Neural progenitor cell (in vitro differentiated cells): ENCODE results near the gene KLHL11. TPM values are rescaled to one million over a fixed set of nuclear protein-coding genes. Genes with fewer than 3 reads are reported as not detected.
A peak's percentile ranks its signal among the peaks of the same experiment; 100 is the strongest.
"Not testable (repeated sequence)": the region's sequence is repeated elsewhere in the genome, so short reads cannot be mapped to it uniquely, and the experiment has no call there.

Source experiments
- DNase-seq: peaks from one replicate; pipeline ENCODE4 v3.0.0-alpha.2; 2016; ENCODE audit warnings: low spot score
- H2AFZ ChIP-seq: fragments of 200-600 bp; sonication (generic); replicated peaks from 2 replicates; pipeline ENCODE4 v1.6.1; 2016; ENCODE audit warnings: antibody characterized with exemption
- H3F3A ChIP-seq: fragments of 200-600 bp; sonication (generic); 2 replicates; pipeline ENCODE4 v1.6.1; 2016; ENCODE audit warnings: antibody characterized with exemption, low read depth
- H3K27ac ChIP-seq: fragments of 200-600 bp; sonication (generic); 2 replicates; pipeline ENCODE4 v1.5.1; 2016; ENCODE audit warnings: mild to moderate bottlenecking
- H3K27me3 ChIP-seq: fragments of 200-600 bp; sonication (generic); 2 replicates; pipeline ENCODE4 v1.6.1; 2016; ENCODE audit warnings: mild to moderate bottlenecking, moderate library complexity
- H3K36me3 ChIP-seq: fragments of 200-600 bp; sonication (generic); 2 replicates; pipeline ENCODE4 v1.5.1; 2016
- H3K4me1 ChIP-seq: fragments of 200-600 bp; sonication (generic); 2 replicates; pipeline ENCODE4 v1.6.1; 2016; ENCODE audit warnings: mixed run types
- H3K4me2 ChIP-seq: fragments of 200-600 bp; sonication (generic); 2 replicates; pipeline ENCODE4 v1.6.1; 2016
- H3K4me3 ChIP-seq: fragments of 200-600 bp; sonication (generic); 2 replicates; pipeline ENCODE4 v1.5.1; 2016
- H3K79me2 ChIP-seq: fragments of 200-600 bp; sonication (generic); 2 replicates; pipeline ENCODE4 v1.6.1; 2016; ENCODE audit warnings: low read depth
- H3K9ac ChIP-seq: fragments of 200-600 bp; sonication (generic); 2 replicates; pipeline ENCODE4 v1.6.1; 2016
- H3K9me3 ChIP-seq: fragments of 200-600 bp; sonication (generic); 2 replicates; pipeline ENCODE4 v1.5.1; 2016; ENCODE audit warnings: low read depth
- H4K20me1 ChIP-seq: fragments of 200-600 bp; sonication (generic); 2 replicates; pipeline ENCODE4 v1.6.1; 2016; ENCODE audit warnings: low read depth
- H3K27ac Mint-ChIP-seq: 3 replicates; pipeline ENCODE4 v1.8.0; 2021; ENCODE audit warnings: mixed read lengths
- H3K27me3 Mint-ChIP-seq: 2 replicates; pipeline ENCODE4 v1.8.0; 2022; ENCODE audit warnings: low read depth, mild to moderate bottlenecking, inconsistent platforms, moderate library complexity, mixed read lengths; ENCODE audit not compliant: insufficient read depth
- H3K36me3 Mint-ChIP-seq: 3 replicates; pipeline ENCODE4 v1.8.0; 2021; ENCODE audit warnings: mixed read lengths
- H3K4me1 Mint-ChIP-seq: 3 replicates; pipeline ENCODE4 v1.8.0; 2021; ENCODE audit warnings: mixed read lengths
- H3K4me3 Mint-ChIP-seq: 3 replicates; pipeline ENCODE4 v1.8.0; 2021; ENCODE audit warnings: mild to moderate bottlenecking, moderate library complexity, mixed read lengths
- H3K9me3 Mint-ChIP-seq: 3 replicates; pipeline ENCODE4 v1.8.0; 2020; ENCODE audit warnings: mixed read lengths
- EZH2 ChIP-seq: fragments of 200-600 bp; sonication (generic); IDR thresholded peaks from 2 replicates; pipeline ENCODE4 v1.6.1; 2017; ENCODE audit warnings: antibody characterized with exemption, mild to moderate bottlenecking, moderate library complexity
- EZH2phosphoT487 ChIP-seq: fragments of 200-600 bp; sonication (generic); IDR thresholded peaks from 2 replicates; pipeline ENCODE4 v1.6.1; 2017; ENCODE audit warnings: antibody characterized with exemption
- total RNA-seq: library from RNA; depleted of rRNA; stranded (reverse); fragments of >200 nt; gene quantifications from 2 replicates; pipeline ENCODE4 v1.2.3, GENCODE V29; 2015; ENCODE audit warnings: low replicate concordance
- TF ChIP-seq, protein P1 (sequence below): fragments of 200-600 bp; sonication (generic); IDR thresholded peaks from 2 replicates; pipeline ENCODE4 v1.5.1; 2017; ENCODE audit warnings: antibody characterized with exemption, mild to moderate bottlenecking

Gene KLHL11
- total RNA-seq, 1 donor from 2014 or later = 28.5 TPM

DNA sequence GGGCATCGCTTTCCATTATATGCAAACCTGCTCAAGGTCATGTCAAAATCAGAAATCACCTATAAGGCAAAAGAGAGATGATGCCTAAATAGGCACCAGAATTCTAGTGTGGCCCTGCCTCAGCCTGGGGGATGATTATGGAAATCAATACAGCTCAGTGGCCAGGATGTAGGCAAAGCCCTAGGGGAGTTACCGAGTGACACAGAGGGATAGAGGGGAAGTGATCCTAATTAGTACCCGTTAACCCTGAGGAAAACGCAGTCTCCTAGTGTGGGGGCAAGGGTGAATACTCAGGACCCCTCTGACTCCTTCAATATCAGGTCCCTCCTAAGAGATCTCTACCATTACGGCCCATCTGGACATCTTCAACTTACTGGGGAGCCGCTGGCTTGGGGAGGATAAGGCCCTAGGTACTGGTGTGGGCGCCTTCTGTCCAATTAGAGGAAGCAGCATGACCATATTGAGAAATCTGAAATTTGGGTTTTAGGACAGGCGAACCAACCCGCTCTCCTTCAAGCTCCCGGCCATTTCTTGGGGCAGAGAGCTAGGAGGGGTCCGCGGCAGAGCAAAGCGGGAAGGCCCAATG, 29.9 kb downstream of the KLHL11 start:
- Mint-ChIP-seq H3K4me1 (peaks cover 12% of the 10 kb centered on the region), H3K36me3 (peaks cover 27% of the 10 kb centered on the region), H3K9me3 (no peaks in the 10 kb centered on the region), H3K27ac (no peak overlapping the region), H3K27me3 (peaks cover 3% of the 10 kb centered on the region), H3K4me3 (peak overlapping the region; percentile 93)
- peak; percentile 25 for DNase-seq
- H3K9me3 ChIP-seq = no peaks in the 10 kb centered on the region
- H3K79me2 ChIP-seq = peaks cover 18% of the 10 kb centered on the region
- H3K36me3 ChIP-seq = no peaks in the 10 kb centered on the region
- H2AFZ ChIP-seq = peak overlapping the region; percentile 98
- no peak for TF ChIP-seq EZH2
- TF ChIP-seq, protein P1, sequence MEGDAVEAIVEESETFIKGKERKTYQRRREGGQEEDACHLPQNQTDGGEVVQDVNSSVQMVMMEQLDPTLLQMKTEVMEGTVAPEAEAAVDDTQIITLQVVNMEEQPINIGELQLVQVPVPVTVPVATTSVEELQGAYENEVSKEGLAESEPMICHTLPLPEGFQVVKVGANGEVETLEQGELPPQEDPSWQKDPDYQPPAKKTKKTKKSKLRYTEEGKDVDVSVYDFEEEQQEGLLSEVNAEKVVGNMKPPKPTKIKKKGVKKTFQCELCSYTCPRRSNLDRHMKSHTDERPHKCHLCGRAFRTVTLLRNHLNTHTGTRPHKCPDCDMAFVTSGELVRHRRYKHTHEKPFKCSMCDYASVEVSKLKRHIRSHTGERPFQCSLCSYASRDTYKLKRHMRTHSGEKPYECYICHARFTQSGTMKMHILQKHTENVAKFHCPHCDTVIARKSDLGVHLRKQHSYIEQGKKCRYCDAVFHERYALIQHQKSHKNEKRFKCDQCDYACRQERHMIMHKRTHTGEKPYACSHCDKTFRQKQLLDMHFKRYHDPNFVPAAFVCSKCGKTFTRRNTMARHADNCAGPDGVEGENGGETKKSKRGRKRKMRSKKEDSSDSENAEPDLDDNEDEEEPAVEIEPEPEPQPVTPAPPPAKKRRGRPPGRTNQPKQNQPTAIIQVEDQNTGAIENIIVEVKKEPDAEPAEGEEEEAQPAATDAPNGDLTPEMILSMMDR = no peak
- no peak for TF ChIP-seq EZH2phosphoT487
- H3K27ac ChIP-seq = no peak overlapping the region
- peaks cover 14% of the 10 kb centered on the region for H3K27me3 ChIP-seq
- H3F3A ChIP-seq = no peaks in the 10 kb centered on the region
- peaks cover 7% of the 10 kb centered on the region for H3K4me1 ChIP-seq
- peak overlapping the region; percentile 98 for H3K4me3 ChIP-seq
- H3K9ac ChIP-seq = peak overlapping the region; percentile 73
- peaks cover 17% of the 10 kb centered on the region for H4K20me1 ChIP-seq
- peak overlapping the region; percentile 99 for H3K4me2 ChIP-seq

DNA sequence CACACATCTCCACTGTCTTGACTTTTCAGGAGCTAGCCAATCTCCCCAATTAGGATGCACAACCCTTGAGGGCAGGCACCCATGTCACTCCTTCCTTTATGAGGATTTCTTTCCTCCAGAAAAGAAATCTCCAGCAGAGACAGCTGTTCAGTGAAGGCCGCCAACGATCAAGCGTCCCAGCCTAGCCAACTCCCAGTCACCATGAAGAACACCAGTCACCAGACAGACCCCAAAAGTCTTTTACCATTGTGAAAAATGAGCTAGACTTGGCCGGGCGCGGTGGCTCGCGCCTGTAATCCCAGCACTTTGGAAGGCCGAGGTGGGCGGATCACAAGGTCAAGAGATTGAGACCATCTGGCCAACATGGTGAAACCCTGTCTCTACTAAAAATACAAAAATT, 35.3 kb downstream of the KLHL11 start:
- DNase-seq, H3K4me3 Mint-ChIP-seq, H2AFZ ChIP-seq, H3K4me1 Mint-ChIP-seq, H3K9me3 ChIP-seq, H3K9ac ChIP-seq, H3K9me3 Mint-ChIP-seq, H3K27me3 Mint-ChIP-seq, H3K27me3 ChIP-seq, H3K27ac Mint-ChIP-seq, H3K4me3 ChIP-seq, H3K36me3 ChIP-seq, H3F3A ChIP-seq, H3K4me1 ChIP-seq, H3K4me2 ChIP-seq, H3K27ac ChIP-seq: not testable (repeated sequence)
- peaks cover 12% of the 10 kb centered on the region for H3K79me2 ChIP-seq
- H3K36me3 Mint-ChIP-seq = peaks cover 39% of the 10 kb centered on the region
- peaks cover 12% of the 10 kb centered on the region for H4K20me1 ChIP-seq

DNA sequence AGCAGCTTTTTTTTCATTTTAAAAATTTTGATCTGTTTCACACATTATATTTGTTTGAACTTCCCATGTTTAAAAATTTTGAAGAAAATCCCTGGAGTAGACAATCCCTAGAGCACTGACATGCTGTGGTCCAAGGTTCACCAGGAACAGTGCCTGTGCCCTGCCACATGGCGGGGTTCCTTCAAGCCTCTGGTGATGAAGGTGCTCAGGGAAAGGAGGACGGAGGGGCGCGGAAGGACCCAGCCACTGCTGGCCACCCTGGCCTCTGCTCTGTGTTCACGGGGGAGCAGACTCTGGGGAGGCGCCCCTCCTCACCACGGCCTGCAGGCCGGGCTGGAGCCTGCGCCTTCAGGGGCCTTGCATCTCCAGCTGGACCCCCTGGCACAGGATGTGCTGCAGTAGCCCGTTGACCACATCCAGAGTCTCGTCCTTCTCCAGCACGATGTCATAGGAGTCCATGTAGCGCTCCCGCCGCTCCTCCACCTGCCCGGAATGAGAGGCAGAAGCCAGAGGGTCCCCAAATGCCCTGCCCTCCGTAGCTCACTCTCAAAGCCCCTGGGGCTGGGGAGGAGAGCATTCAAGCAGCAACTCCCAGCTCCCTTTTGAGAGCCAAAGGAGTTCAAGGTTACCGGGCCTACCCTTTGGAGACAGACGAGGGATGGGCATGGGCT, 39.9 kb downstream of the KLHL11 start:
- Mint-ChIP-seq H3K27me3 (peaks cover 8% of the 10 kb centered on the region), H3K9me3 (no peaks in the 10 kb centered on the region), H3K27ac (no peak overlapping the region), H3K36me3 (peaks cover 22% of the 10 kb centered on the region), H3K4me3 (no peak overlapping the region), H3K4me1 (peaks cover 18% of the 10 kb centered on the region)
- H3K79me2 ChIP-seq = no peaks in the 10 kb centered on the region
- no peak overlapping the region for H3K27ac ChIP-seq
- H4K20me1 ChIP-seq = peaks cover 17% of the 10 kb centered on the region
- H3K36me3 ChIP-seq = no peaks in the 10 kb centered on the region
- H3K4me2 ChIP-seq = no peak overlapping the region
- no peak for DNase-seq
- no peaks in the 10 kb centered on the region for H3K9me3 ChIP-seq
- TF ChIP-seq, protein P1 = no peak
- TF ChIP-seq EZH2 (no peak), EZH2phosphoT487 (no peak)
- no peak overlapping the region for H3K9ac ChIP-seq
- peaks cover 17% of the 10 kb centered on the region for H3F3A ChIP-seq
- no peak overlapping the region for H3K4me3 ChIP-seq
- H2AFZ ChIP-seq = no peak overlapping the region
- no peaks in the 10 kb centered on the region for H3K27me3 ChIP-seq
- peaks cover 9% of the 10 kb centered on the region for H3K4me1 ChIP-seq

DNA sequence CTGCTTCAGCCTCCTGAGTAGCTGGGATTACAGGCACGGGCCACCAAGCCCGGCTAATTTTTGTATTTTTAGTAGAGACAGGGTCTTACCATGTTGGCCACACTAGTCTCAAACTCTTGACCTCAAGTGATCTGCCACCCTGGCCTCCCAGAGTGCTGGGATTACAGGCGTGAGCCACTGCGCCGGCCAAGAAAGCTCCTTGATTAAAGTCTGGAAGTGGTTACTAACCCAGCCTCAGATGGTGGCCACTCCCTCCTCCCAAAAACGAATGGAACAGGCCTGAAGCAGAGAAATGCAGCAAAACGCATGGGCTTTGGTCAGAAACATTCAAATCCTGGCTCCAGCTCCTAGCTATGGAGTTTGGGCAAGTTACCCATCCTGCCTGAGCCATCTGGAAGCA, 41.1 kb downstream of the KLHL11 start:
- peaks cover 17% of the 10 kb centered on the region for H3F3A ChIP-seq
- peak overlapping the region; percentile 37 for H3K27ac ChIP-seq
- no peaks in the 10 kb centered on the region for H3K9me3 ChIP-seq
- no peaks in the 10 kb centered on the region for H3K36me3 ChIP-seq
- Mint-ChIP-seq H3K27ac (no peak overlapping the region), H3K4me1 (peaks cover 18% of the 10 kb centered on the region), H3K4me3 (no peak overlapping the region), H3K36me3 (peaks cover 18% of the 10 kb centered on the region), H3K9me3 (no peaks in the 10 kb centered on the region), H3K27me3 (peaks cover 8% of the 10 kb centered on the region)
- H3K27me3 ChIP-seq = no peaks in the 10 kb centered on the region
- peaks cover 16% of the 10 kb centered on the region for H3K4me1 ChIP-seq
- H3K9ac ChIP-seq = no peak overlapping the region
- no peak for DNase-seq
- H3K79me2 ChIP-seq = no peaks in the 10 kb centered on the region
- no peak overlapping the region for H2AFZ ChIP-seq
- H3K4me3 ChIP-seq = no peak overlapping the region
- H4K20me1 ChIP-seq = peaks cover 17% of the 10 kb centered on the region
- TF ChIP-seq, protein P1 = no peak
- TF ChIP-seq EZH2phosphoT487 (no peak), EZH2 (no peak)
- no peak overlapping the region for H3K4me2 ChIP-seq
